Hematopoietic multipotent progenitor cell treated with erythropoietin and hydrocortisone succinate and interleukin-3 and kit ligand, for 6 days (in vitro differentiated cells): ENCODE data around the gene VMAC.
"Not testable (repeated sequence)": the region's sequence is repeated elsewhere in the genome, so short reads cannot be mapped to it uniquely, and the experiment has no call there.

Experiments used
- DNase-seq: peaks from one replicate; pipeline ENCODE4 v3.0.0-alpha.2; 2015

VMAC gene

GRCh38 chr19:5904352-5905113 is at the start of gene VMAC:
Gene VMAC (plus strand): TSS chr19:5904872. CDS start chr19:5904891, 19 bp downstream.
- DNase-seq: peak; percentile 100

GRCh38 chr19:5855151-5855550 is 49.5 kb upstream of the VMAC start:
- DNase-seq: not testable (repeated sequence)

GRCh38 chr19:5857203-5858081 is 47.2 kb upstream of the VMAC start:
- no peak for DNase-seq

GRCh38 chr19:5863030-5863665 is 41.5 kb upstream of the VMAC start:
- DNase-seq: no peak

GRCh38 chr19:5864013-5864720 is 40.5 kb upstream of the VMAC start:
- no peak for DNase-seq

- DNase-seq: no peak
Observed at GRCh38 chr19:5864725-5865486, 39.8 kb upstream of the VMAC start.

- DNase-seq: no peak
Observed at GRCh38 chr19:5865772-5866171, 38.9 kb upstream of the VMAC start.

GRCh38 chr19:5867201-5868136 is 37.2 kb upstream of the VMAC start:
- DNase-seq: no peak

- DNase-seq: no peak
Observed at GRCh38 chr19:5870986-5871394, 33.7 kb upstream of the VMAC start.

- DNase-seq: no peak
Observed at GRCh38 chr19:5873617-5874199, 31.0 kb upstream of the VMAC start.

- not testable (repeated sequence) for DNase-seq
Observed at GRCh38 chr19:5874496-5874895, 30.2 kb upstream of the VMAC start.

GRCh38 chr19:5877427-5877826 is 27.2 kb upstream of the VMAC start:
- no peak for DNase-seq

- DNase-seq: no peak
Observed at GRCh38 chr19:5877882-5878281, 26.8 kb upstream of the VMAC start.

GRCh38 chr19:5880196-5880595 is 24.5 kb upstream of the VMAC start:
- no peak for DNase-seq

GRCh38 chr19:5880604-5881078 is 24.0 kb upstream of the VMAC start:
- DNase-seq: no peak

GRCh38 chr19:5881543-5882299 is 23.0 kb upstream of the VMAC start:
- no peak for DNase-seq

GRCh38 chr19:5882421-5882968 is 22.2 kb upstream of the VMAC start:
- no peak for DNase-seq

- not testable (repeated sequence) for DNase-seq
Observed at GRCh38 chr19:5883157-5883873, 21.4 kb upstream of the VMAC start.
